ENCODE data around the gene PPARD.
"Not testable (repeated sequence)": the region's sequence is repeated elsewhere in the genome, so short reads cannot be mapped to it uniquely, and the experiment has no call there.

Gene PPARD

DNA sequence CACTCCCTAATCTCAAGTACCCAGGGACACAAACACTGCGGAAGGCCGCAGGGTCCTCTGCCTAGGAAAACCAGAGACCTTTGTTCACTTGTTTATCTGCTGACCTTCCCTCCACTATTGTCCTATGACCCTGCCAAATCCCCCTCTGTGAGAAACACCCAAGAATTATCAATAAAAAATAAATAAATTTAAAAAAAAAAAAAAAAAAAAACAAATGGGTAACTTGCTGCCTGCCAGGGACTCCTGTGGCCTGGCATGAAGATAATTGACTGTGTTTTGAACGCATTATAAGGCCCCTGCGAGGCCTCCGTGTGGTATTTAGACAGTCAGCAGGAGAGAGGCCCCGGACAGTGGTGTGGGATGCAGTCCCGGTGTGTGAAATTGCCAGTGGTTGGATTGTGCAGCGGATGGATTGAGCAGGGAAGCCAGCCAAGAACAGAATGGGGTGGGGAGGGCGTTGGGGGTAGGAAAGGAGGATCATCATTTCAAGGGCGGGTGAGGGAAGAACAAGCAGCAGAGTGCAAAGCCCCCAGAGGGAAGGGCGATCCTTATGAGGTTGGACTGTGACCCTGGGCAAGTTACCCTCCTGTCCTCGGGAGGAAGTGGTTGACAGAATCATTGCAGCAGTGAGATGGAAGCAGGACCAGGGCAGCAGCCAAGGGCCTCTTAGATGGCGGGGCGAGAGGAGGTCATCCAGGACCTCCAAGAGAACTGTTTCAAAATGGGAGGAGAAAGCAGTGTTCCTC, 43.3 kb downstream of the PPARD start:
- Histone ChIP-seq H2BK120ac (ENCODE audit: low read depth, low read length) (no peak overlapping the region), H3K9ac (ENCODE audit: low read length) (no peak overlapping the region), H3K4ac (ENCODE audit: low read depth, low read length) (no peak overlapping the region), H4K8ac (ENCODE audit: low read depth, low read length) (no peak overlapping the region), H3K27ac (ENCODE audit: low read depth, low read length) (no peak overlapping the region), H3K56ac (ENCODE audit: low read length) (no peak overlapping the region), H4K5ac (ENCODE audit: low read length) (no peak overlapping the region), H3K27me3 (ENCODE audit: insufficient read depth, low read length, poor library complexity) (no peaks in the 10 kb centered on the region), H3K79me2 (ENCODE audit: control insufficient read depth, insufficient read depth, low read length) (no peaks in the 10 kb centered on the region), H2AK5ac (ENCODE audit: low read length) (no peak overlapping the region), H2BK5ac (ENCODE audit: low read length) (no peak overlapping the region), H3K36me3 (ENCODE audit: control insufficient read depth, insufficient read depth, low read length) (no peaks in the 10 kb centered on the region), H2BK15ac (replicated peaks; ENCODE audit: low read depth) (no peak overlapping the region), H3K4me2 (ENCODE audit: low read length) (no peak overlapping the region), H3K18ac (ENCODE audit: low read length) (no peak overlapping the region), H3K79me1 (ENCODE audit: low read length) (no peaks in the 10 kb centered on the region), H3K4me1 (ENCODE audit: control insufficient read depth, low read depth, low read length) (no peaks in the 10 kb centered on the region), H3K23ac (ENCODE audit: low read length) (no peak overlapping the region), H3K4me3 (ENCODE audit: low read length) (no peak overlapping the region)
- no peak for DNase-seq
- WGBS (ENCODE audit: extremely low coverage, insufficient coverage, low lambda C conversion rate), result no CpG with 5 or more reads among the region's 14 CpGs

DNA sequence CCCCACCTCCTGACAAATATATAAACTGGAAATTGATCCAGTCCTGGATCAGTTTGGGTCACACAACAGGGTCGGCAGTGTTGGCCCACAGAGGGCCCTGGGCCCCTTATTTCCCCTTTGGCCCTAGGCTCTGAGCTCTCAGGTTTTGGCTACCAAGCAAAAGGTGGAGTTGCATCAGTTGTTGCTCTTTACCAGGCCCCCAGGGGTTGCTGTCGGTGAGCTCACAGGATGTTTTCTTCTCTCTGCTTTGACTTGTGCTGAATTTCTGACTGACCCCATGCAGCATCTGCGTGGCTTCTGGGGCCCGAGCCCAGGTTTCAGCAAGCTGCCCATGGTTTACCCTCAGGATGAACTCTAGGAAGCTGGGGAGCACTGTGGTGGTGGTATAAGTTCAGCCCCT, 44.6 kb downstream of the PPARD start:
- no peak overlapping the region for H2BK120ac ChIP-seq (ENCODE audit: low read depth, low read length)
- no peaks in the 10 kb centered on the region for H3K27me3 ChIP-seq (ENCODE audit: insufficient read depth, low read length, poor library complexity)
- H3K9ac ChIP-seq (ENCODE audit: low read length), result no peak overlapping the region
- H2BK15ac ChIP-seq (replicated peaks; ENCODE audit: low read depth), result no peak overlapping the region
- WGBS (ENCODE audit: extremely low coverage, insufficient coverage, low lambda C conversion rate), result no CpG with 5 or more reads among the region's 4 CpGs
- H3K79me1 ChIP-seq (ENCODE audit: low read length), result no peaks in the 10 kb centered on the region
- no peak overlapping the region for H3K4me3 ChIP-seq (ENCODE audit: low read length)
- no peak overlapping the region for H2AK5ac ChIP-seq (ENCODE audit: low read length)
- H4K8ac ChIP-seq (ENCODE audit: low read depth, low read length), result no peak overlapping the region
- no peak overlapping the region for H3K4me2 ChIP-seq (ENCODE audit: low read length)
- H3K23ac ChIP-seq (ENCODE audit: low read length), result no peak overlapping the region
- no peak overlapping the region for H3K56ac ChIP-seq (ENCODE audit: low read length)
- no peak overlapping the region for H3K4ac ChIP-seq (ENCODE audit: low read depth, low read length)
- H3K4me1 ChIP-seq (ENCODE audit: control insufficient read depth, low read depth, low read length), result no peaks in the 10 kb centered on the region
- no peak overlapping the region for H2BK5ac ChIP-seq (ENCODE audit: low read length)
- no peaks in the 10 kb centered on the region for H3K36me3 ChIP-seq (ENCODE audit: control insufficient read depth, insufficient read depth, low read length)
- no peaks in the 10 kb centered on the region for H3K79me2 ChIP-seq (ENCODE audit: control insufficient read depth, insufficient read depth, low read length)
- peak; percentile 49 for DNase-seq
- no peak overlapping the region for H4K5ac ChIP-seq (ENCODE audit: low read length)
- no peak overlapping the region for H3K27ac ChIP-seq (ENCODE audit: low read depth, low read length)
- no peak overlapping the region for H3K18ac ChIP-seq (ENCODE audit: low read length)

DNA sequence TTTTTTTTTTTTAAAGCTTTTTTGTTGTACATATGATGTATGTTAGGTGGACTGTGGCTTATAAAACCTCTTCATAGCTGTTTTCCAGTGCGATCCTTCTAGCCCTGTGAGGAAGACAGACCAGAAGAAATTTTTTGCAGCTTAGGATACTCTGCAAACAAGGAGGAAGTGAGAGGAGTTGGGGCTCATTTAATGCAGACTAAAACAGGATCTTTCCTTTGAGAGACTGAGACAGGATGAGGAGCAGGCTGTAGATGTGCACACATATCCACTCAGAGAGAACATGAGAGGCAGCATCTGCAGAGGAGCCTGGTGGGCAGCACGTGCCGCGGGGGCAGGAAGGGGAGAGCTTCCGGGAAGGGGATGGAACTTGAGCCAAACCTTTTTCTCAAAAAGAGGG, 45.7 kb downstream of the PPARD start:
- Histone ChIP-seq H3K4me1 (ENCODE audit: control insufficient read depth, low read depth, low read length) (no peaks in the 10 kb centered on the region), H2BK5ac (ENCODE audit: low read length) (no peak overlapping the region), H3K4me3 (ENCODE audit: low read length) (no peak overlapping the region), H3K56ac (ENCODE audit: low read length) (no peak overlapping the region), H3K79me2 (ENCODE audit: control insufficient read depth, insufficient read depth, low read length) (no peaks in the 10 kb centered on the region), H2BK15ac (replicated peaks; ENCODE audit: low read depth) (no peak overlapping the region), H2BK120ac (ENCODE audit: low read depth, low read length) (no peak overlapping the region), H4K5ac (ENCODE audit: low read length) (no peak overlapping the region), H3K36me3 (ENCODE audit: control insufficient read depth, insufficient read depth, low read length) (no peaks in the 10 kb centered on the region), H3K4me2 (ENCODE audit: low read length) (no peak overlapping the region), H3K27ac (ENCODE audit: low read depth, low read length) (no peak overlapping the region), H3K9ac (ENCODE audit: low read length) (no peak overlapping the region), H3K79me1 (ENCODE audit: low read length) (no peaks in the 10 kb centered on the region), H3K18ac (ENCODE audit: low read length) (no peak overlapping the region), H3K4ac (ENCODE audit: low read depth, low read length) (no peak overlapping the region), H3K27me3 (ENCODE audit: insufficient read depth, low read length, poor library complexity) (no peaks in the 10 kb centered on the region), H2AK5ac (ENCODE audit: low read length) (no peak overlapping the region), H3K23ac (ENCODE audit: low read length) (no peak overlapping the region), H4K8ac (ENCODE audit: low read depth, low read length) (no peak overlapping the region)
- no peak for DNase-seq
- WGBS (ENCODE audit: extremely low coverage, insufficient coverage, low lambda C conversion rate), result no CpG with 5 or more reads among the region's 5 CpGs

DNA sequence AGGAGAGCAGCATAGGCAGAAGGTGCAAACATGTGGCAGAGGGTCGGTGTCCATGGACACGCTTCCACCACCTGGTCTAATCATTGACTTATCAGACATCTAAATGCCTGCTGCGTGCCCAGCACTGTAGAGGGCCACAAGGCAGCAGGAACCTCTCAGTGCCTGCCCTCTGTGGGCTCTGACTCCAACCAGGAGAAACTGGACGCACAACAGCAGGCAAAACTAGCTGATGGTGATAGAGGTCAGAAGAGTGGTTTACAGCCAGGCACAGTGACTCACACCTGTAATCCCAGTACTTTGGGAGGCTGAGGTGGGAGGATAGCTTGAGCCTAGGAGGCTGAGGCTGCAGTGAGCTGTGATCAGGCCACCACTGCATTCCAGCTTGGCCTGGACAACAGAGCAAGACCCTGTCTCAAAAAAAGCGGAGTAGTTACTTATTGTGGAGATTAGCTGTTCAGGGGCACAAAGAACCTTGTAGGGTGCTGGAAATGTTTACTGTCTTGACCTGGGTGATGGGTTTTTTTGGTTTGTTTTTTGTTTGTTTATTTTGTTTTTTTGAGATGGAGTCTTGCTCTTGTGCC, 46.5 kb downstream of the PPARD start:
- H3K4me2 ChIP-seq (ENCODE audit: low read length), result no peak overlapping the region
- no peak overlapping the region for H3K18ac ChIP-seq (ENCODE audit: low read length)
- no peak overlapping the region for H3K9ac ChIP-seq (ENCODE audit: low read length)
- WGBS (ENCODE audit: extremely low coverage, insufficient coverage, low lambda C conversion rate), result no CpG with 5 or more reads among the region's 5 CpGs
- H3K23ac ChIP-seq (ENCODE audit: low read length), result no peak overlapping the region
- no peaks in the 10 kb centered on the region for H3K79me2 ChIP-seq (ENCODE audit: control insufficient read depth, insufficient read depth, low read length)
- H3K27me3 ChIP-seq (ENCODE audit: insufficient read depth, low read length, poor library complexity), result no peaks in the 10 kb centered on the region
- H3K56ac ChIP-seq (ENCODE audit: low read length), result no peak overlapping the region
- H2BK15ac ChIP-seq (replicated peaks; ENCODE audit: low read depth), result no peak overlapping the region
- H3K4ac ChIP-seq (ENCODE audit: low read depth, low read length), result no peak overlapping the region
- no peak overlapping the region for H2BK5ac ChIP-seq (ENCODE audit: low read length)
- no peaks in the 10 kb centered on the region for H3K36me3 ChIP-seq (ENCODE audit: control insufficient read depth, insufficient read depth, low read length)
- no peak overlapping the region for H4K8ac ChIP-seq (ENCODE audit: low read depth, low read length)
- no peak overlapping the region for H3K4me3 ChIP-seq (ENCODE audit: low read length)
- H2BK120ac ChIP-seq (ENCODE audit: low read depth, low read length), result no peak overlapping the region
- H3K27ac ChIP-seq (ENCODE audit: low read depth, low read length), result no peak overlapping the region
- H3K79me1 ChIP-seq (ENCODE audit: low read length), result no peaks in the 10 kb centered on the region
- no peak overlapping the region for H2AK5ac ChIP-seq (ENCODE audit: low read length)
- H4K5ac ChIP-seq (ENCODE audit: low read length), result no peak overlapping the region
- no peak for DNase-seq
- no peaks in the 10 kb centered on the region for H3K4me1 ChIP-seq (ENCODE audit: control insufficient read depth, low read depth, low read length)

DNA sequence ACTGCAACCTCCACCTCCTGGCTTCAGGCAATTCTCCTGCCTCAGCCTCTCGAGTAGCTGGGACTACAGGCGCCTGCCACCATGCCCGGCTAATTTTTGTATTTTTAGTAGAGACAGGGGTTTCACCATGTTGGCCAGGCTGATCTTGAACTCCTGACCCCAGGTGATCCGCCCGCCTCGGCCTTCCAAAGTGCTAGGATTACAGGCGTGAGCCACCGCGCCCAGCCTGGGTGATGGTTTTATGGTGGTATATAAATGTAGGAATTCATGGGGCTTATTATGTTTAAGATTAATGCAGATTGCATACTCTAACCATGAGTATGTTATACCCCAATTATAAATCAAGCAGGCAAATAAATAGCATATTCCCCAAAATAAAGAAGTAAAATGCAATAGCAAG, 47.0 kb downstream of the PPARD start:
- H3K4ac ChIP-seq (ENCODE audit: low read depth, low read length); H3K23ac ChIP-seq (ENCODE audit: low read length); H3K79me2 ChIP-seq (ENCODE audit: control insufficient read depth, insufficient read depth, low read length); H2BK5ac ChIP-seq (ENCODE audit: low read length); H3K56ac ChIP-seq (ENCODE audit: low read length); H3K4me3 ChIP-seq (ENCODE audit: low read length); H3K4me1 ChIP-seq (ENCODE audit: control insufficient read depth, low read depth, low read length); DNase-seq; H3K9ac ChIP-seq (ENCODE audit: low read length); H3K18ac ChIP-seq (ENCODE audit: low read length); H4K5ac ChIP-seq (ENCODE audit: low read length); H2AK5ac ChIP-seq (ENCODE audit: low read length); H3K4me2 ChIP-seq (ENCODE audit: low read length); H3K27ac ChIP-seq (ENCODE audit: low read depth, low read length); H4K8ac ChIP-seq (ENCODE audit: low read depth, low read length); H3K27me3 ChIP-seq (ENCODE audit: insufficient read depth, low read length, poor library complexity); H2BK15ac ChIP-seq (replicated peaks; ENCODE audit: low read depth); H3K79me1 ChIP-seq (ENCODE audit: low read length); H3K36me3 ChIP-seq (ENCODE audit: control insufficient read depth, insufficient read depth, low read length); H2BK120ac ChIP-seq (ENCODE audit: low read depth, low read length): not testable (repeated sequence)
- WGBS (ENCODE audit: extremely low coverage, insufficient coverage, low lambda C conversion rate), result no CpG with 5 or more reads among the region's 9 CpGs
